Activated effector memory CD4-positive, alpha-beta T cell treated with anti-CD3 and anti-CD28 coated beads, Interleukin-2, amount 50 U/mL, for 16 hours (primary cell): Measurements from ENCODE around the gene EPB41L2.

Source experiments
- DNase-seq: peaks from one replicate; pipeline ENCODE4 v3.0.0-alpha.2; 2020

The EPB41L2 gene

DNA sequence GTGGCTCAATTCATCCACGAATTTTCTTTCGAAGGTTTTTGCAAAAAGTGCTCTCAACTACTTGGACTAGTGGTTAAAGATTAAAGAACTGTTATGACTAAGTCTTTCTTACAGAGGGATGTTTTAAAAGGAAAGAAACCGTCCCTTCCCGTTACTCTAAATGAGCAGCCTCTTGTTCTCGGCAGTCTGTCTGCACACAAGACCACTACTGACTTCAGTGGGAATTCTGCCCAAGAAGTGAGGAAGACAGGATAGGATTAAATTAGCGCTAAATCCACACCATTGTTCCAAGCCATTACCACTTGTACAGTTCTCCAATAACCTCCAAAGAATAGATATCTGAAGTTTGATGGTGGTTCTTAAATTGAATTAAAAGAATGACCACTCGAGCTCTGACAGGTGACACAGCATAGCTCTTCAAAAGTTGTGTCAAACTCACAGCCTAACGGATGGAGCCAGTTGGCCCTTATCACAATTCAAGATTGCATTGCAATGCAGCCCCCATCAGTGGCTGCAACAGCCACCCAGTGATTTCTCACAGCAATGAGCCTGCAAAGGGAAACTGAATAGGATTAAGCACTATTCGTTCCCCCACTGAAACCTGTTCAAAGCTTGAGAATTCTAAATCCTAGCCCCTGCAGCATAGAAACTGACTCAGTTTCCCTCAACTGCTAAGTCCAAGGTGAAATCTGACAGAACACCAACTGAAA is 1.8 kb downstream of the EPB41L2 start:
- no peak for DNase-seq

DNA sequence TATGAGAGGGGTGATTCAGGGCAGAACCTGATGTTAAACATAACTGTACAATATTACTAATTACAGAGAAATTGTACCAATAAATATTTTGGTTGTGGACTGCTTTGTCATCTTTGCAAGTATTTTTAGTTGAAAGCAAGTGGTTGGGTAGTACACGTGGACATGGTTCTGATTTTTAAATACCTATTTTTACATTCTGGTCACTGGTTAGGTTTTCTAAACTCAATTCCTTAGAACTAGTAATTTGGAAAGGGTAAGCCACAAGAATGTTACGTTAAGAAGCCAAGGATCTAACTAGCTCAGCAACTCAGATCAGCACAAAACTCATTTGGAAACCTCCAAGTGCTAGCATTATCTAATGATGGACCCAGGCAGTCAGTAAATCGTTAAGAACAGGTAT is 2.7 kb downstream of the EPB41L2 start:
- DNase-seq: no peak

DNA sequence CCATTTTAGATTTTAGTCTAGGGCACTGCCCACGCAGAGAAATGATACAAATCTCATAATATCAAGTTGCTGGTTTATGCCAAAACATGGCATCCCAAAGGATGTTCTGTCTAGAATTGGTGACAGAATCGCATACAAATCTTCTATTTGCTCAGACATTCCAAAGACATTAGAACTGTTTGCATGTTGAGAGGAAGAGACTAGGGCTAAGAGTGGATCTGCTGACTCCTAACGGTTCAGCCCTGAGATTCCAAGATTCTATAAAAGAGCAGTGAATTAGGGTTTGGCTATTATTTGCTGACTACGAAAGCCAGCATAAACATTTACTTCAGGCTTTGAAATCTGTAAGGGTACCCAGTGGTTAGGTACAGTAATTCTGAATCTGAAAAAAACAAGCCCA is 3.6 kb downstream of the EPB41L2 start:
- DNase-seq: no peak

DNA sequence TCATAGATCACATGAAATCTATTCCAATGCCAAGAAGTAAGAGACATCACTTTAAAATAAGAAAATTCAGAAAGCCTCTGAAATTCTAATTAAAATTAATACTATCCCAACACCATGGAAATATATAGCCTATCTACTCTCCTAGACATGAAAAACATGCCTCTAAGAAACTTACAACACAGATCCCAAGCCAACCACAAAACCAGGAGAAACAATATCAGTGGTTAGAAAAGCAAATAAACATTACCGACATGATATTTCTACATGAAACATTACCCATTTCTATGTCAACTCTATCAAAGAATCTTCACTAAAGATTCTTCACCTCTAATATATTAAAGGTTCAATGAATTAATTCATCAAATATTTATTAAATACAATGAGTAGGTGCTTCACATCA is 4.8 kb downstream of the EPB41L2 start:
- no peak for DNase-seq

DNA sequence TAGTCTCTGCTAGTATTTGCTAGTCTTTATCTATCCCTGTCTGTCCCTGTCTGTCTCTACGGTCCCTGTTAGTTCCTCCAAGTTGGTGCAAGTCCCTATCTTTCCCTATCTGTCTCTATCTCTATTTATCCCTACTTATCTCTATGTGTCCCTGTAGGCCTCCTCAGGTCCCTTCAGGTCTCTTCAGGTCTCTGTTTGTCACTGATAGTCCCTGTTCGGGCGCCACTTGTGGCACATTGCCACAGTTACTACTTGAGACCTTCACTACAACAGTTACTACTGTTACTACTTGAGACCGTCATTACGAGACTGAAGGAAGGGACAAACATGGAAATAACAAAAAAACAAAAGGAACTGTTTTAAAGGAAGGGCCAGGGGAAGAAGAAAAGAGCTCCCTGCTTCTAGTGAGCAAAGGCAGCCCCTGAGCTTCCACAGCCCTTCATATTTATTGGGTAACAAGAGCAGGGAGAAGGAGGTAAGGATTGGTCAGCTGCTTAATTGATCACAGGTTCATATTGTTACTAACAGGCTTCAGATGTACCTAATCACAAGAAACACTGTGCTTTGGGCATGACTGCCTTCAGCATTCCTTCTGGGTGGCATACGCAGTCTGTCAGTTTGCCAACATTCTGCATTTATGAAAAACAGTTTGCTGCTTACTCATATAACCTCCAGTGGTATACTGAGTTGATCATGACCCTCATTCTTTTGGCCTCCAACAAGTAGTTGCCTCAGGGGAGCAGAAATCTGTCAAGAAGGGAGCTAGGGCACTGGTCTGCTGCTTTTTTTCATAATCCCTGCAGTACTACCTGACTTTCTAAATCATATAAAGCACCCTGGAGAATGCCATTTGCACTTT is 8.4 kb downstream of the EPB41L2 start:
- DNase-seq: no peak

DNA sequence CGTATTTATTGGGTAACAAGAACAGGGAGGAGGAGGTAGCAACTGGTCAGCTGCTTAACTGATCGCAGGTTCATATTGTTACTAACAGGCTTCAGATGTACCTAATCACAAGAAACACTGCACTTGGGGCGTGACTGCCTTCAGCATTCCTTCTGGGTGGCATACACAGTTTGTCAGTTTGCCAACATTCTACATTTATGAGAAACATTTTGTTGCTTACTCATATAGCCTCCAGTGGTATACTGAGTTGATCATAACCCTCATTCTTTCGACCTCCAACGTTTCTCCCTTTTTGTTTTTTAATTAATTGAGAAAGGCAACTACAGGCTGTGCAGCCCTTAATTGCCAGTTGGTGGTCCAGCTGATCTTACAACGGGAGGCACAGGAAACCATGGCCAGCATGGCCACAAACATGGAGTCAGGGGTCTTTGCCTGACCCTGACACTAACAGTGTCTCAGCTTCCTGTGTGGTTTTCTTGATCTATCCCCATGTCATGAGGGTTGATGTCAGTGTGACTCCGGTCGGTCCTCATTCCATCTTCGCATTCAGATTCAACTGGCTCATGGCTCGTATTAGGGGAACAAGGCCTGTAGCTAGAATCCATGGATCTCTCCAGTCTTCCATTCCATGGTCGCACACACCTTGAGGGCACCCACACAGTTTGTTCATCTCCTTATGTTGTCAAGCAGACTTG is 9.4 kb downstream of the EPB41L2 start:
- DNase-seq: no peak

DNA sequence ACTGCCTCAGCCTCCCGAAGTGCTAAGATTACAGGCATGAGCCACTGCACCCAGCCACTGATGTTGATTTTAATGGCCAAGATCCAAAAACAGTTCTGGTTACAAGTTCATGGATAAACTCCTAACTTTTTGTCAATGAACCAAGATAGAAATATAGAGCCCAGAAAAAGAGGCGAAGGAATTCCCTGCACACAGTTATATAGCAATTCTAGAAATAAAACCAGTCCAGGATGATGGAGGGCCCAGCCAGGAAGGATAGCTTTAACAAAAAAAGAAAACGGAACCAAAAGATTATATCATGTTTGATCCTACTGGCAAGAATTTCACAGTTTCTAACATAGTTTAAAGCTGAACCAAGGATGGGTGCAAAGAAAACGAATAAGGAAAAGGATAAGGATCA is 10.9 kb downstream of the EPB41L2 start:
- no peak for DNase-seq

DNA sequence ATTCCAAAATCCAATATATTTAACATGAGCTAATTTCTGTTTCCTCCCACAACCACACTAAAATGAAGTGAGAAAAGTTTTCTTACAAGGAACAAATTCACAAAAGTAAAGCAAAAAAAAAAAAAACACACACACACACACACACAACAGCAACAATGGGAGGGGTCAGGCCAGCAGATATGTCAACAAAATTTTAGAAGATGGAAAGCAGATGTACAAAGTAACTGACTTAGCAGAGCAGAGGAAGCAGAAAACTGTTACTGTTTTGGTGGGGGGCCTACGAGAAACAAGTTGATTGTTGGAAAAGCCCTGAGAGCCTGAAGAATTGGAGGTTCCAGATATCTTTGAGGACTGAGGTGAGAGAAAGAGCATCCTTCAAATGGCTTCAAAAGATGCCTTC is 11.7 kb downstream of the EPB41L2 start:
- no peak for DNase-seq

DNA sequence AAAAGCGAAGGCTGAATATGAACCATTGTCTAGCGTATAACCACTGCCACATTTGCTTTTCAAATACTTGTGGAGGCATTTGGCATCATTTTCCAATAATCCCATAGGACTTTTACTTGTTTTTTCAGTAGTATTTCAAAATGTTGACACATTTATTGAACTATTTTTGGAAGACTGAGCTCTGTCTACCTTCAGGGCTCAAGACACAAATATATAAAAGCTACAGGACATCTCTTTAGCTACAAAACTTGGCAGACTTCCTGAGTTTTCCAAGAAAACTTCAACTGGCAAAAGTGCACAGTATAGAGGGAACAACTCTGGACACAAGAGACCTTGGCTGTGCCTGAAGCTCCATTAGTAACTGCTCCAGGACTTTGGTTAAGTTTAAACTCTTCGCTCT is 13.4 kb downstream of the EPB41L2 start:
- no peak for DNase-seq

DNA sequence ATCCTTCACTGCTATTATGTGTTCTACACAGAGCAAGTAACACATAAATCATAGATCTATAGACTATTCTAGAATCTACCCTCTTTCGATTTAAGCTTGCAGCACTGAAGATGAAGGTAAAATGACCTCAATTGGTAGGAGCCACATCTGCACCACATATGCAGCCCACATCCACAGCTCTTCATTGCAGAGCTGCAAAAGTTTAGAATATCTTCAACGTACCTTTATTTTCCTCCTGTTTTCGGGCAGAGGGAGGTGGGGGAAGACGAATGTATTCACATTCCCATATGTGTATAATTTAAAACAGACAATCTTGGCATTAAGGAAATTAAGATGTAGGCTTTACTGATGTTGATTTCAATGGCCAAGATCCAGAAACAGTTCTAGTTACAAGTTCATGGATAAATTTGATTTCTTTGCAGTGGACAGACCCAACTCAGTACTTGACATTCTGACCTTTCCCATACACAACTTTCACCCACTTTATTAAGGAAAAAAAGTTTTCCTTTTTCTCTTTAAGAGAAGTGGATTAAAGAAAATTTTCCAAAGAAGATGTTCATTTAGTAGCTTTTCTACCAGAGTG is 14.0 kb downstream of the EPB41L2 start:
- no peak for DNase-seq

DNA sequence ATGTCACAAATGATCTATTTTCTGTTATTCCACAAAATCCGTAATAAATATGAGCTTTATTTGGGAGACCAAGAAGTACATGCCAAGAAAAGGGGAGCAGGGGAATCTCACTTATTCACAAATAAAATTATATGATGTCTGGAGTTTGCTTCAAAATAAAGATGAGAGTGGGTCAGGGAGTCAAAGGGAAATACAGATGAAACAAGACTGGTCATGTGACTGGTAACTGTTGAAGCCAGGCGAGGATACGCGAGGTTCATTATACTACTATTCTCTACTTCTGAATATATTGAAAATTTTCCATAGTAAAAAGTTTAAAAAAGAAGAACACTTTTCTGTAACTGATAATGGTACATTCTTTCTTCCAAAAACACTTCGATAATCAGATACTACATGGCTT is 14.6 kb downstream of the EPB41L2 start:
- no peak for DNase-seq

DNA sequence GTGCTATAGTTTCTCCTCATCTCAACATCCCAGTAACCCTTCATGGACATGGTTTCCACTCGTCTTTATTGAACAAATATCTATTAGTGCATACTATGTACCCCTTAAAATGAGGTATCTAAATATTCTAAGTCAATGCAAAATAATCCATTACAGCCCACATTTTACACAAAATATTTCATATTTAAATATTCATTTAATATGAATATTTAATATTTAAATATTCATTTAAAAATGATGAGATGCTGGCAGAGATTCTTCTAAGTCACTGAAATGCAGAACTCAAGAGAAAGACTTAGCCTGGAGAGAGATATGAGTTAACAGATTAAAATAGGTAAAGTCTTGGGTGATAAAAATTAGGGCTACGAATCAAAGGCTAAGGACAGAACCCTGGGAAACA is 17.9 kb downstream of the EPB41L2 start:
- no peak for DNase-seq

DNA sequence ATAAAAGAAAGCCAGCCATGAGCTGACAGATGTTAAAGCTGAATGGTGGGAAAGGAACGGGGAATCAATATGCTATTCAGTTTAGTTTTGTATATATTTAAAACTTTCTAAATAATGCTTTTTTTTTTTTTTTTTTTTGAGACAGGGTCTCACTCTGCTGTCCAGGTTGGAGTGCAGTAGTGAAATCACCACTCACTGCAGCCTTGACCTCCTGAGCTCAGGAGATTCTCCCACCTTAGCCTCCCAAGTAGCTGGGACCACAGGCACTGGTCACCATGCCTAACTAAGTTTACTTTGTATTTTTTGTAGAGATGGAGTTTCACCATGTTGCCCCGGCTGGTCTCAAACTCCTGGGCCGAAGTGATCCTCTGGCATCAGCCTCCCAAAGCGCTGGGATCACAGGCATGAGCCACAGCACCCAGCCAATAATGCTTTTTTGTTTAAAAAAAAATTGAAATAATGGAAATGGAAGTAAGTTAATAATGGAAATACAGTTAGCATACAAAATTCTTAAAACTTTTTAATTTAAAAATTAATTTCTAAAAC is 19.1 kb downstream of the EPB41L2 start:
- DNase-seq: no peak

DNA sequence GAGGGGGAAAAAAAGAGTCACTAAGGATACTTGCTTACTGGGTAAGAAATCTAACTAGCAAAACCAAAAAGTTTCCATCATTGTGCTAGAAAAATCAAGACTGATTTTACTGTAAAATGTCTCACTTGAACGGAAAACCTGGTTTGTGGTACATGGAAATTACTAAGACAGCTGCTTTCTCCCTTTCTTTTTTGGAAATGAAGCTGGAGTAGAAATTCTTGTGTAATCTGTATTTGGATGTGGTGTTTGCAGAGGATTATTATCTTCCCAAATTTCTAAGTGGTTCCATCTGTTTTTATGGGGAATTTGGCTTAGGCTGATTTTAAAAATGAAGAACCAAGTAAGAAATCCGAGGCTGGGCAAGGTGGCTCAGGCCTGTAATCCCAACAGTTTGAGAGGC is 20.4 kb downstream of the EPB41L2 start:
- DNase-seq: no peak

DNA sequence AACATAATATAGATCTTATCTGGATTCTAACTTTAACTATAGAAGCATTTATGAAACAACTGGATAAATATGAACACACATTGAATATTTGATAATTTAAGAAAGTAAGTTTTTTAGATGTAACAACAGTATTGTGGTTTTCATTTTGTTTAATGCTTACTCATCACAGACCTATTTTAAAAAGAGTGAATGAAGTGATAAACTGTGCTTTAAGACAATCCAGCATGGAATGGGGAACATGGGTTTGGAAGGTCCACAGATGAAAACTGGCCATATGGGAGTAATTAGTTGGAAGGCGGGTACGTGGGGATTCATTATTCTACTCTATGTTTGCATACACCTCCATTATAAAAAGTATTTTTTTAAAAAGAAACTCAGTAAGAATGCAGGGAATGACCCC is 21.2 kb downstream of the EPB41L2 start:
- DNase-seq: no peak

DNA sequence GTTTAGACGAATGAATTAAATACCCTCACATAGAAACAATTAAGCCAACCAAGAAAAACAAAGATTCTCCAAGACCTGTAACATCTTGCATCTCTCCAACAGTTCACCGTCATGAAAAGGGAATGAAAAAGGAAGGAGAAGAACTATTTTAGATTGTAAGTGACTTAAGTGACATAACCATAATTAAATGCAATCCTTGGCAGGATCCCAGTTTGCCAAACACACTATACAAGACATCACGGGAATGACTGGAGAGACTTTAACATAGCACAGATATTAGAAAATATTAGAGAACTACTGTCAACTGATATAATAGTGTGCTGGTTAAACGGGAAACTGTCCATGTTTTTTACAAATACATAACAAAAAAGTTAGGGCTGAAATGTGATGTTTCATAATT is 22.2 kb downstream of the EPB41L2 start:
- DNase-seq: no peak

DNA sequence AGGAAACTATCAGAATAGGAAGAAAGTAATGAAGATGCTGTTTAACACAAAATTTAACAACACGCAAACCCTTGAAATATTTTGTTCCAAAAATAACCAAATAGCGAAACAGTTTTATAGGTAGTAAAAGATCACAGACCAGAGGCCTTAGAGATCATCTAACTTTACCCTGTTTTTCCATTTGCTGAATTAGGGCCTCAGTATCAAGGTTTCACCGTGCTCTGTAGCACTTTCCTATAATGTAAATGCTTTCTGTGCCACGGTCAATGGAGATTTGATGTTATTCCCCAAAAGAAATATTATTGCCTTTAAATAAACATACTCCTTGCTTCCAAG is 23.7 kb downstream of the EPB41L2 start:
- no peak for DNase-seq

DNA sequence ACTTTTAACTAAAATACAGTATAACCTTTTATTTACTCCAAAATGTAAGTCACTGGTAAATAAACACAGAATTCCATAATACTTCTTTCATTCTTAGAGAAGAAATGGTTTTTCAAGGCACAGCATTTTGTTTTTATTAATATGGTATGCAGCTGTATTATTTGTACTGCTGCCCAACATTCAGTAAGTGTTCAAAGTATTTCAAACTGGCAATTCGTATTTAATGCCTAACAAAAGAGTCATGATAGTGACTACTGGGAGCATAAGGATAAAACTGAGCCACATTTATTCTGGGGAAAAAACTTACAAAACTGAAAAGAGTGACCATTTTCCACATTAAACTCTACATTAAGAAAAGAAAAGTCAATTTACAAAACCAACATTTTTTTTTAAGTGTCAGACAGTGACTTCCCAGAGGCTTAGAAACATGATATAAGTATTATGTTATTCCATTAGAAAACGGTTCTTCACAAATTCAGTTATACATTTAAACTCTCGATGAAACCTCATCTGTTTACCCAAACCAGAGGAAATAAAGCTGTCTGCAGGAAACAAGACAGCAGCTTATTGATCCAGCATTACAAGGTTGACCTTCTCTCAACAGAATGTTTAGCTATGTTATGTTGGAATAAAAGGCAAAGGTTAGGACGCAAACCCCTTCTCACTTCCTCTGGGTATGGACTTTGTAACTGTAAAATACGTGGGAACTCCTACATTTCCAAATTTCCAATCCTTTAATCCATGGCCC is 24.3 kb downstream of the EPB41L2 start:
- no peak for DNase-seq

DNA sequence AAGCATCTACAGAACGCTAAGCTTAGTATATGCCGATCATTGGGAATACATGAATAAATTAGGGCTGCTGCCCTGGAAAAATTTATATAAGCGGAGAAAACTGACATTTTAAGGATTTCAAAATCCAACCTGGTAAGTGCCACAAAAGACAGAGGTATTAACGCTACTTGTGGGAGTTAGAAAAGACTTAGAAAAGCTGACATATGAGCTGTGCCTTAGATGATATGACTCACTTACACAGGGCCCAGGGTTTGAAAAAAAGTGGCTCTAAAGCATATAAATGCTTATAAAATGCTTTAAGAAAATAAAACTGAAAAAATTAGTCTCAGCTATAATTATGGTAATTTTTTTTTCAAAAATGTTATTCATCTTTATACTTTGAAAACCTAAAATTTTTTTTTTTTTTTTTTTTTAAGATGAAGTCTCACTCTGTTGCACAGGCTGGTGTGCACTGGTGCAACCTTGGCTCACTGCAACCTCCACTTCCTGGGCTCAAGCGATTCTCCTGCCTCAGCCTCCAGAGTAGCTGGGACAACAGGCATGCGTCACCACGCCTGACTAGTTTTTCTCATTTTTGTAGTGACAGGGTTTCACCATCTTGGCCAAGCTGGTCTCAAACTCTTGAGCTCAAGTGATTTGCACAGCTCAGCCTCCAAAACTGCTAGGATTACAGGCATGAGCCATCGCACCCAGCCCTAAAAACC is 25.7 kb downstream of the EPB41L2 start:
- DNase-seq: no peak

DNA sequence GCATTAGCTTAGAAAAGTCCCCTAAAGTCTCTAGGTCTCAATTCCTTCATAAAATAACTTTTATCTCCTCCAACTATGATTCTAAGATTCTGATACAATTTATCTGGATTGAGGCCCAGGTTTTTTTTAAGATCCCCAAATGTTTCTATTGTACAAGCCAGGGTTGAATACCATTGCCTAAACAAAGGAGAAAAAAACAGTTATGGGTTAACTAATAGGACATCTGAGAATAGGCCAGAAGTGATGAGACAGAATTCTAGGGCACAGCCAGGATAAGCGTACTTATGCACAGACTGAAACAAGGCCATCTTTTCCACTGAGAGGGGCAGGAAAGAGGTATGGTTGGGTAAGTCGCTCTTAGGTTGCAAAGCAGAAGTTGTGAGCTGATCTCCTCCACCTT is 26.4 kb downstream of the EPB41L2 start:
- no peak for DNase-seq

DNA sequence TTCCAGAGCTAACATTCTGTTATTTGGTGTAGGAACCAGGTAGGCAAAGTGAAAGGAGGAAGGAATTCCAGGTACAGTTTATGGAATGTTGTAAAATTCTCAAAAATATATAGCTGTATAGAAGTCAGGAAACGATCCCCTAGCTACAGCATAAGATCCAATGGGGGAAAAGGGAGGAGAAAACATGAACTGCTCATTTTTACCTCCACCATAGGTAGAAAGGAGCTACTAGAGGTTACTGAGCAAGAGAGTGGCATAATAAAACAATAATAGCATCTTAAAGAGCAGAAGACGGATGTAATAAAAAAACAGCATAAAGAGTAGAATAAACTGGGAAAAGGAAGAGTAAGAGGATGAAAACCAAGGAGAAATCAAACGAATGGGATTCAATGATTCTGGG is 26.9 kb downstream of the EPB41L2 start:
- no peak for DNase-seq

DNA sequence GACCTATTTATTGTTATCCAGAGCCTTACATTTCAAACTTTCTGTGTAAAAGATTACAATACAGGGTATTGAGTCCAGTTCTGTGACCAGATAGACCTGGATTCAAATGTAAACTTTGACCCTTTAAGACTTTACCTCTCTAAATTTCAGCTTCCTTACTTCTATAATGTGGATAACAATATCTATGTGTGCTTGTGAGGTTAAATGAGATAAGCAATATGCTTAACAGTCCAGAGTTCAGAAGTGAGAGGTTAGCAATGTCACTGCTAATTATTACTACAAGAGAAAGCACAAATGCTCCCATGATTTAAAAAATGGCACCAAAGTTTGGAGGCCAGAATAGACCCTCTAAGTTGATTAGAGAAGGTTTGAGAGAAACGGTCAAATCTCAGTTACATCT is 27.5 kb downstream of the EPB41L2 start:
- no peak for DNase-seq
